Measurements from ENCODE around the gene CNIH3. TPM values are rescaled to one million over a fixed set of nuclear protein-coding genes. Genes with fewer than 3 reads are reported as not detected.

Gene CNIH3
- total RNA-seq, 3 donors from 2014 or later (not counting 1 experiment from before 2014, with no cell fraction given) = 2.8 to 5.4 (median 5.0) TPM

DNA sequence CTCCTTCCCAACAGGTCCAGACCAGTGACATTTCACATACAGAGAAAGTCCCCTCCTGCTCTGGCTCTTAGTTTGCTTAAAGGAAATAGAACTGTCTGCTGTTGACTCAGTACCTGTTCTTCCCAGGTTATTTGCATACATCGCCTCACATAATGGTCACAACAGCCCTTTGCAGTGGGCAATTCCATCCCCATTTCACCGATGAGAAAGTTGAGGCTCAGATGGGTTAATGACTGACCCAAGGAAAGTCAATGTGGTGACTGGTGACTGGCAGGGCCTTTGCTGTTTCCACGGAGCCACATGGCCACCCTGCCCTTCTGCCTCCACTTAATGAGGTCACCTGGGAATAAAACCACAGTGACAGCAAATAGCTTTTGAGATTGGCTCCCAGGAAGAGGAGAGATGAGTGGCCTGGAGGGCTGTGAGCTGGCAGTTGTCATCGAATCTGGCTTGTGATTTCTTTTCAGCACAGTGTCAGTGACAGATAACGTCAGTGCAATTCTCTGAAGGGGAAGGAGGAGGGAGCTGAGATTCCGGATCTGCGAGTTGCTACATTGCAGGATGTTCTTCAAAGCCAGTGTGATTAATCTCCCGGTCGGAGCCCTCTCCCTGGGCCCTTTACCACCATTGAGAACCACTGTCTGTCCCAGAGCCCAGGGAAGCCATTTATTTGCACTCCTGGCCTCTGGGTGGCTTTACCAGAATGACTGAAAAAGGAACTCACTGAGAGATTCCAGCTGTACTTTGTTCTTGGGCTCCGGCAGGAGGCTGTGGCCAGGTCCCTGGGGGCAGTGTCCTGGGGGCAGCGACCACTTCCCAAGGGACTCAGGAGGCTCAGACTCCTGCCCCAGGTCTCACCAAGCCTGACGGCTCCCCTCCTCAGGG, 117.2 kb downstream of the CNIH3 start:
- Histone ChIP-seq H3K4me3 (ENCODE audit: low read length) (no peak overlapping the region), H3K36me3 (ENCODE audit: control insufficient read depth, insufficient read depth, low read length) (no peaks in the 10 kb centered on the region), H3K9me3 (ENCODE audit: control insufficient read depth, insufficient read depth, low read length) (no peaks in the 10 kb centered on the region), H3K27me3 (ENCODE audit: control insufficient read depth, insufficient read depth, low read length) (no peaks in the 10 kb centered on the region), H3K4me1 (ENCODE audit: control insufficient read depth, insufficient read depth, low read length) (peaks cover 9% of the 10 kb centered on the region), H3K27ac (ENCODE audit: low read length) (no peak overlapping the region)
- no peak for ATAC-seq
- Mint-ChIP-seq H3K4me1 (peaks cover 0 to 12% of the 10 kb centered on the region in 2 donors), H3K36me3 (no peaks in the 10 kb centered on the region), H3K4me3 (no peak overlapping the region), H3K27ac (no peak overlapping the region), H3K9me3 (no peaks in the 10 kb centered on the region), H3K27me3 (ENCODE audit: low read depth in 2 of 2) (no peaks in the 10 kb centered on the region)
- intact Hi-C loops (cut with micrococcal nuclease) = no loop called here
- TF ChIP-seq, protein P1, sequence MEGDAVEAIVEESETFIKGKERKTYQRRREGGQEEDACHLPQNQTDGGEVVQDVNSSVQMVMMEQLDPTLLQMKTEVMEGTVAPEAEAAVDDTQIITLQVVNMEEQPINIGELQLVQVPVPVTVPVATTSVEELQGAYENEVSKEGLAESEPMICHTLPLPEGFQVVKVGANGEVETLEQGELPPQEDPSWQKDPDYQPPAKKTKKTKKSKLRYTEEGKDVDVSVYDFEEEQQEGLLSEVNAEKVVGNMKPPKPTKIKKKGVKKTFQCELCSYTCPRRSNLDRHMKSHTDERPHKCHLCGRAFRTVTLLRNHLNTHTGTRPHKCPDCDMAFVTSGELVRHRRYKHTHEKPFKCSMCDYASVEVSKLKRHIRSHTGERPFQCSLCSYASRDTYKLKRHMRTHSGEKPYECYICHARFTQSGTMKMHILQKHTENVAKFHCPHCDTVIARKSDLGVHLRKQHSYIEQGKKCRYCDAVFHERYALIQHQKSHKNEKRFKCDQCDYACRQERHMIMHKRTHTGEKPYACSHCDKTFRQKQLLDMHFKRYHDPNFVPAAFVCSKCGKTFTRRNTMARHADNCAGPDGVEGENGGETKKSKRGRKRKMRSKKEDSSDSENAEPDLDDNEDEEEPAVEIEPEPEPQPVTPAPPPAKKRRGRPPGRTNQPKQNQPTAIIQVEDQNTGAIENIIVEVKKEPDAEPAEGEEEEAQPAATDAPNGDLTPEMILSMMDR (IDR thresholded peaks at IDR 0.05) = no peak
- 75% methylated on average over 12 of the region's 12 CpGs for WGBS (ENCODE audit: insufficient coverage)
- DNase-seq = no peak

DNA sequence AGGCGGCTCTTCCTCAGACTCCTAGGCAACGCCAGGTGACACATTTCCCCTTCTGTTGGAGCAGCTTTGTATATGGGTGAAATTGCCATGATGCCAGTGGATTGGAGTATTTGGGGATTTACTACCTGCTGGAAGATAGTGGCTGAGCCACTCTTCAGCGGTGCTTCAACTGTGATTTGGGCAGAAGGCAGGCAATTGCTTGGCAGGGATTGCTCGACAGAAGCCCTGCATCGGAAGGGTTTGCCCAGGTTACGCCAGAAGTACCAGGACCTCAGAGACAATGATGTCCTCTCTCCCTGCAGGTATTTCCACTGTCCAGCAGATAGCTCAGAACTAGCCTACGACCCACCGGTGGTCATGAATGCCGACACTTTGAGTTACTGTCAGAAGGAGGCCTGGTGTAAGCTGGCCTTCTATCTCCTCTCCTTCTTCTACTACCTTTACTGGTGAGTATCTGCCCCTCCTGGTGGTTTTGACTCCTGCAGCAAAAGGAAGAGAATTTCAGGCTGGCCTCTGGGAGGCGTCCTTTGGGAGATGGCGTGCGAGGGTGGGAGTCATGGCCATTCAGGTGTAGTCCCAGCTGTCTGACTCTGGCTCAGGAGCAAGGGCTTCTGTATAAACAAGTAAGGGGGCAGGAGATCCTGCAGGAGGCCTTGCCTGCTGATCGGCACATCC, 118.3 kb downstream of the CNIH3 start:
- no peak overlapping the region for H3K27ac ChIP-seq (ENCODE audit: low read length)
- Mint-ChIP-seq H3K4me1 (peaks cover 0 to 12% of the 10 kb centered on the region in 2 donors), H3K36me3 (no peaks in the 10 kb centered on the region), H3K4me3 (no peak overlapping the region), H3K27ac (no peak overlapping the region), H3K9me3 (no peaks in the 10 kb centered on the region), H3K27me3 (ENCODE audit: low read depth in 2 of 2) (no peaks in the 10 kb centered on the region)
- H3K27me3 ChIP-seq (ENCODE audit: control insufficient read depth, insufficient read depth, low read length) = no peaks in the 10 kb centered on the region
- TF ChIP-seq, protein P1 (IDR thresholded peaks at IDR 0.05) = no peak
- no peak for ATAC-seq
- intact Hi-C loops (cut with micrococcal nuclease) = no loop called here
- peaks cover 9% of the 10 kb centered on the region for H3K4me1 ChIP-seq (ENCODE audit: control insufficient read depth, insufficient read depth, low read length)
- WGBS (ENCODE audit: insufficient coverage) = 93% methylated on average over 13 of the region's 13 CpGs
- no peaks in the 10 kb centered on the region for H3K9me3 ChIP-seq (ENCODE audit: control insufficient read depth, insufficient read depth, low read length)
- no peak for DNase-seq
- H3K4me3 ChIP-seq (ENCODE audit: low read length) = no peak overlapping the region
- no peaks in the 10 kb centered on the region for H3K36me3 ChIP-seq (ENCODE audit: control insufficient read depth, insufficient read depth, low read length)

DNA sequence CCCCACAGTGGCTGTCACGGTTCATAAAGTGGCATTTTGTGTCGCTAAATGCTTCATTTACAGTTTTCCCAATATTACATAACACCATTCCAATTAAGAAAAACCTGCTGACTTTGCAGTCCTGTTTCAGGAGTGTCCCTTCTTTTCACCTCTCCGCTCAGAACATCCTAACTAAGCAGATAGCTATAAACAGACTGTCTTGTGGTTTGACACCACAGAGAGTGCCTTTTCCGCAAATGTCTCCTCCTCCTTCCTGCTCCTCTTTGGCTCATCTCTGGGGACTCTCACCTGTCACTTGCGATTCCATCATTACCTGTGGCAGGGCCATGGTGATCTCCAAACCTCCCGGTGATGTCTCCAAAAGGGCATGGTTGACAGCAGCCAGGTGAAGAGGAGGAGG, 119.0 kb downstream of the CNIH3 start:
- no peaks in the 10 kb centered on the region for H3K27me3 ChIP-seq (ENCODE audit: control insufficient read depth, insufficient read depth, low read length)
- H3K36me3 Mint-ChIP-seq = no peaks in the 10 kb centered on the region
- H3K27ac Mint-ChIP-seq = no peak overlapping the region
- DNase-seq (peak in 1 of 2 donors; percentile 11), ATAC-seq (no peak)
- peaks cover 9% of the 10 kb centered on the region for H3K4me1 ChIP-seq (ENCODE audit: control insufficient read depth, insufficient read depth, low read length)
- 46% methylated on average over 6 of the region's 6 CpGs for WGBS (ENCODE audit: insufficient coverage)
- H3K36me3 ChIP-seq (ENCODE audit: control insufficient read depth, insufficient read depth, low read length) = no peaks in the 10 kb centered on the region
- peaks cover 0 to 12% of the 10 kb centered on the region in 2 donors for H3K4me1 Mint-ChIP-seq
- intact Hi-C loops (cut with micrococcal nuclease) = no loop called here
- H3K9me3 ChIP-seq (ENCODE audit: control insufficient read depth, insufficient read depth, low read length) = no peaks in the 10 kb centered on the region
- no peaks in the 10 kb centered on the region for H3K9me3 Mint-ChIP-seq
- H3K4me3 ChIP-seq (ENCODE audit: low read length) = no peak overlapping the region
- TF ChIP-seq, protein P1 (IDR thresholded peaks at IDR 0.05) = no peak
- no peaks in the 10 kb centered on the region for H3K27me3 Mint-ChIP-seq (ENCODE audit: low read depth in 2 of 2)
- H3K4me3 Mint-ChIP-seq = no peak overlapping the region
- no peak overlapping the region for H3K27ac ChIP-seq (ENCODE audit: low read length)
